Lower lobe of right lung (tissue), 2 donors: ENCODE results near the gene DIS3L2. TPM values are rescaled to one million over a fixed set of nuclear protein-coding genes. Genes with fewer than 3 reads are reported as not detected.
A peak's percentile ranks its signal among the peaks of the same experiment; 100 is the strongest.
"Not testable (repeated sequence)": the region's sequence is repeated elsewhere in the genome, so short reads cannot be mapped to it uniquely, and the experiment has no call there.

Experiments
- ATAC-seq, 2 donors: fragments of 200-7000 bp; cut with Tn5 transposase; one replicate each; pipeline ENCODE4 v1.9.1; 2020 to 2022; ENCODE audit warnings: mild to moderate bottlenecking in 2 of 2, moderate library complexity in 2 of 2
- DNase-seq: peaks from one replicate; pipeline ENCODE4 v3.0.0-alpha.2; 2020
- H3K27ac ChIP-seq: fragments of 200-600 bp; one replicate; pipeline ENCODE4 v1.8.0; 2022
- H3K27me3 ChIP-seq: fragments of 200-600 bp; one replicate; pipeline ENCODE4 v1.8.0; 2022; ENCODE audit warnings: low read depth
- H3K36me3 ChIP-seq: fragments of 200-600 bp; one replicate; pipeline ENCODE4 v1.8.0; 2022; ENCODE audit warnings: mild to moderate bottlenecking
- H3K4me1 ChIP-seq: fragments of 200-600 bp; one replicate; pipeline ENCODE4 v1.8.0; 2022
- H3K4me3 ChIP-seq: fragments of 200-600 bp; one replicate; pipeline ENCODE4 v1.8.0; 2022; ENCODE audit warnings: mild to moderate bottlenecking
- H3K9me3 ChIP-seq: fragments of 200-600 bp; one replicate; pipeline ENCODE4 v1.8.0; 2022
- intact Hi-C: fragments of 100-400 bp; cut with DNase I; formaldehyde crosslinking; loops from one replicate; pipeline ENCODE4 v1.11.0; 2022
- total RNA-seq: library from RNA; stranded (reverse); fragmentation: NEBNext Ultra II Directional; extraction: Animal tissue kit (Norgen Biotek cat#: 25700); gene quantifications from one replicate; pipeline ENCODE4 v1.2.1, GENCODE V29; 2021
- TF ChIP-seq, protein P1 (sequence below): fragments of 200-600 bp; IDR thresholded peaks from one replicate; pipeline ENCODE4 v1.8.0; 2022; ENCODE audit warnings: antibody characterized with exemption, mild to moderate bottlenecking
- donor health status: DM: no; HTN: yes; CAD: no; lungs with severe emphysema.

The DIS3L2 gene
- total RNA-seq, 1 donor from 2014 or later, result 34.4 TPM

DNA sequence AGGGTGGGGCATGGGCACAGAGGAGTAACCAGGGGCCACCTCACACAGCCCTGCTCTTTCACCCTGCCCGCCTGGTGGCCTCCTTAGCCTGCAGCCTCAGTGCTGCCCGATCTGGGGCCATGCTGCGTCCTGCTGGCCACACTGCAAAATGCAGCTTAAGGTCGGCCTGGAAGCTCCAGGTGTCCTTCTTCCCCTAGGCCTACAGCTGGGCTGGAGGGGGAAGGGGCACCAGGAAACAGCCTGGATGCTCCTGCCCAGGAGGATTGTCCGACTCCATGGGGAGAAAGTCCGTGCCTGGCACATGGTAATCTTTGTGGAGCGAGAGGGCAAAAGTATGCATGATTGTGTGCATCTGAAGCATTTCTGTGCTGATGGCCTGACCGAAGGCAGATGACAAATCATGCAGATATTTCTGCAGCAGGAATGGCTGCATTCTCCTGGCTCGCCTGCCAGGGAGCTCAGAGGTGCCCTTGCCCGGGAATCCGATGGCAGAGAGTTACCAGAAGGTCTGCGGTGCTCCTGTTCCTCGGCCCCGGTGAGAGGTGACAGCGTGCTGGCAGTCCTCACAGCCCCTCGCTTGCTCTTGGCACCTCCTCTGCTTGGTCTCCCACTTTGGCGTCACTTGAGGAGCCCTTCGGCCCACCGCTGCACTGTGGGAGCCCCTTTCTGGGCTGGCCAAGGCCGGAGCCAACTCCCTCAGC, 404.3 kb downstream of the DIS3L2 start:
- H3K27ac ChIP-seq, result no peak overlapping the region
- H3K4me1 ChIP-seq, result peaks cover 11% of the 10 kb centered on the region
- H3K27me3 ChIP-seq, result no peaks in the 10 kb centered on the region
- DNase-seq (no peak), ATAC-seq (peak; percentile 61)
- TF ChIP-seq, protein P1, sequence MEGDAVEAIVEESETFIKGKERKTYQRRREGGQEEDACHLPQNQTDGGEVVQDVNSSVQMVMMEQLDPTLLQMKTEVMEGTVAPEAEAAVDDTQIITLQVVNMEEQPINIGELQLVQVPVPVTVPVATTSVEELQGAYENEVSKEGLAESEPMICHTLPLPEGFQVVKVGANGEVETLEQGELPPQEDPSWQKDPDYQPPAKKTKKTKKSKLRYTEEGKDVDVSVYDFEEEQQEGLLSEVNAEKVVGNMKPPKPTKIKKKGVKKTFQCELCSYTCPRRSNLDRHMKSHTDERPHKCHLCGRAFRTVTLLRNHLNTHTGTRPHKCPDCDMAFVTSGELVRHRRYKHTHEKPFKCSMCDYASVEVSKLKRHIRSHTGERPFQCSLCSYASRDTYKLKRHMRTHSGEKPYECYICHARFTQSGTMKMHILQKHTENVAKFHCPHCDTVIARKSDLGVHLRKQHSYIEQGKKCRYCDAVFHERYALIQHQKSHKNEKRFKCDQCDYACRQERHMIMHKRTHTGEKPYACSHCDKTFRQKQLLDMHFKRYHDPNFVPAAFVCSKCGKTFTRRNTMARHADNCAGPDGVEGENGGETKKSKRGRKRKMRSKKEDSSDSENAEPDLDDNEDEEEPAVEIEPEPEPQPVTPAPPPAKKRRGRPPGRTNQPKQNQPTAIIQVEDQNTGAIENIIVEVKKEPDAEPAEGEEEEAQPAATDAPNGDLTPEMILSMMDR, result no peak
- H3K4me3 ChIP-seq, result no peak overlapping the region
- intact Hi-C loops, result no loop called here
- no peaks in the 10 kb centered on the region for H3K36me3 ChIP-seq
- no peaks in the 10 kb centered on the region for H3K9me3 ChIP-seq

- H3K36me3 ChIP-seq, intact Hi-C loops, H3K9me3 ChIP-seq, H3K27ac ChIP-seq, DNase-seq, H3K4me3 ChIP-seq, H3K27me3 ChIP-seq, ATAC-seq: not testable (repeated sequence)
- peaks cover 11% of the 10 kb centered on the region for H3K4me1 ChIP-seq
Measured at GRCh38 chr2:232366461-232366860, 404.9 kb downstream of the DIS3L2 start.

- DNase-seq, result no peak
- intact Hi-C loops, result no loop called here
Measured at GRCh38 chr2:232367016-232367415, 405.5 kb downstream of the DIS3L2 start.

GRCh38 chr2:232367591-232368233, 406.2 kb downstream of the DIS3L2 start:
- ATAC-seq (peak; percentile 27 to 42), DNase-seq (no peak)
- Histone ChIP-seq H3K36me3 (no peaks in the 10 kb centered on the region), H3K4me3 (no peak overlapping the region), H3K9me3 (no peaks in the 10 kb centered on the region), H3K4me1 (peaks cover 11% of the 10 kb centered on the region), H3K27me3 (no peaks in the 10 kb centered on the region), H3K27ac (no peak overlapping the region)
- TF ChIP-seq, protein P1, result peak; percentile 19
- intact Hi-C loops, result no loop called here

More at GRCh38 chr2:232367016-232367415, 405.5 kb downstream of the DIS3L2 start:
- no peaks in the 10 kb centered on the region for H3K9me3 ChIP-seq
- no peaks in the 10 kb centered on the region for H3K36me3 ChIP-seq
- H3K27ac ChIP-seq, result no peak overlapping the region
- peaks cover 11% of the 10 kb centered on the region for H3K4me1 ChIP-seq
- ATAC-seq, result no peak
- TF ChIP-seq, protein P1, result no peak
- H3K27me3 ChIP-seq, result no peaks in the 10 kb centered on the region
- H3K4me3 ChIP-seq, result no peak overlapping the region

- Histone ChIP-seq H3K27me3 (no peaks in the 10 kb centered on the region), H3K4me3 (no peak overlapping the region), H3K9me3 (no peaks in the 10 kb centered on the region), H3K36me3 (no peaks in the 10 kb centered on the region), H3K4me1 (peaks cover 11% of the 10 kb centered on the region), H3K27ac (no peak overlapping the region)
- TF ChIP-seq, protein P1, result no peak
- DNase-seq (no peak), ATAC-seq (no peak)
- intact Hi-C loops, result no loop called here
Measured at GRCh38 chr2:232368311-232368731, 406.8 kb downstream of the DIS3L2 start.
